ENCODE measurements around the gene CHKB.

DNA sequence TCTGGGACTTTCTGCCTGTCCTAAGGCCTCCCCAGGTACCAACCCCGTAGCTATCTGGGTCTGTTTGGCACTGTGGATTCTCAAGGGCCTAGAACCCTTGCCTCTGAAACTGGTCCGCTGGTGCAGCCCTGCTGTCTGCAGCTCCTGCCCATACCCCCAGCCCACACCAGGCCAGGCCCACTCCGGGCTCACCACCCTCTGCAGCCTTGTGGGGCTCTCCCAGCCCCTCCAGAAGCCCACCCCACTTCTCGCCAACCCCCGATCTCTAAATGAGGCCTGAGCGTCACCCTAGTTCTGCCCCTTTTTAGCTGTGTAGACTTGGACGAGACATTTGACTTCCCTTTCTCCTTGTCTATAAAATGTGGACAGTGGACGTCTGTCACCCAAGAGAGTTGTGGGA, 32.3 kb downstream of the CHKB start:
- TF ChIP-seq SUZ12 (IDR thresholded peaks at IDR 0.05; ENCODE audit: extremely low read depth, insufficient read depth, insufficient read length) (no peak), ZNF274 (IDR thresholded peaks at IDR 0.05; ENCODE audit: low read depth, low read length) (no peak), YY1 (IDR thresholded peaks at IDR 0.05; ENCODE audit: insufficient read depth, insufficient read length) (no peak)
